ENCODE results near the gene MDN1.
A peak's percentile ranks its signal among the peaks of the same experiment; 100 is the strongest.

The MDN1 gene, protein sequence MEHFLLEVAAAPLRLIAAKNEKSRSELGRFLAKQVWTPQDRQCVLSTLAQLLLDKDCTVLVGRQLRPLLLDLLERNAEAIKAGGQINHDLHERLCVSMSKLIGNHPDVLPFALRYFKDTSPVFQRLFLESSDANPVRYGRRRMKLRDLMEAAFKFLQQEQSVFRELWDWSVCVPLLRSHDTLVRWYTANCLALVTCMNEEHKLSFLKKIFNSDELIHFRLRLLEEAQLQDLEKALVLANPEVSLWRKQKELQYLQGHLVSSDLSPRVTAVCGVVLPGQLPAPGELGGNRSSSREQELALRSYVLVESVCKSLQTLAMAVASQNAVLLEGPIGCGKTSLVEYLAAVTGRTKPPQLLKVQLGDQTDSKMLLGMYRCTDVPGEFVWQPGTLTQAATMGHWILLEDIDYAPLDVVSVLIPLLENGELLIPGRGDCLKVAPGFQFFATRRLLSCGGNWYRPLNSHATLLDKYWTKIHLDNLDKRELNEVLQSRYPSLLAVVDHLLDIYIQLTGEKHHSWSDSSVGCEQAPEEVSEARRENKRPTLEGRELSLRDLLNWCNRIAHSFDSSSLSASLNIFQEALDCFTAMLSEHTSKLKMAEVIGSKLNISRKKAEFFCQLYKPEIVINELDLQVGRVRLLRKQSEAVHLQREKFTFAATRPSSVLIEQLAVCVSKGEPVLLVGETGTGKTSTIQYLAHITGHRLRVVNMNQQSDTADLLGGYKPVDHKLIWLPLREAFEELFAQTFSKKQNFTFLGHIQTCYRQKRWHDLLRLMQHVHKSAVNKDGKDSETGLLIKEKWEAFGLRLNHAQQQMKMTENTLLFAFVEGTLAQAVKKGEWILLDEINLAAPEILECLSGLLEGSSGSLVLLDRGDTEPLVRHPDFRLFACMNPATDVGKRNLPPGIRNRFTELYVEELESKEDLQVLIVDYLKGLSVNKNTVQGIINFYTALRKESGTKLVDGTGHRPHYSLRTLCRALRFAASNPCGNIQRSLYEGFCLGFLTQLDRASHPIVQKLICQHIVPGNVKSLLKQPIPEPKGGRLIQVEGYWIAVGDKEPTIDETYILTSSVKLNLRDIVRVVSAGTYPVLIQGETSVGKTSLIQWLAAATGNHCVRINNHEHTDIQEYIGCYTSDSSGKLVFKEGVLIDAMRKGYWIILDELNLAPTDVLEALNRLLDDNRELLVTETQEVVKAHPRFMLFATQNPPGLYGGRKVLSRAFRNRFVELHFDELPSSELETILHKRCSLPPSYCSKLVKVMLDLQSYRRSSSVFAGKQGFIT (N-terminal part only)

DNA sequence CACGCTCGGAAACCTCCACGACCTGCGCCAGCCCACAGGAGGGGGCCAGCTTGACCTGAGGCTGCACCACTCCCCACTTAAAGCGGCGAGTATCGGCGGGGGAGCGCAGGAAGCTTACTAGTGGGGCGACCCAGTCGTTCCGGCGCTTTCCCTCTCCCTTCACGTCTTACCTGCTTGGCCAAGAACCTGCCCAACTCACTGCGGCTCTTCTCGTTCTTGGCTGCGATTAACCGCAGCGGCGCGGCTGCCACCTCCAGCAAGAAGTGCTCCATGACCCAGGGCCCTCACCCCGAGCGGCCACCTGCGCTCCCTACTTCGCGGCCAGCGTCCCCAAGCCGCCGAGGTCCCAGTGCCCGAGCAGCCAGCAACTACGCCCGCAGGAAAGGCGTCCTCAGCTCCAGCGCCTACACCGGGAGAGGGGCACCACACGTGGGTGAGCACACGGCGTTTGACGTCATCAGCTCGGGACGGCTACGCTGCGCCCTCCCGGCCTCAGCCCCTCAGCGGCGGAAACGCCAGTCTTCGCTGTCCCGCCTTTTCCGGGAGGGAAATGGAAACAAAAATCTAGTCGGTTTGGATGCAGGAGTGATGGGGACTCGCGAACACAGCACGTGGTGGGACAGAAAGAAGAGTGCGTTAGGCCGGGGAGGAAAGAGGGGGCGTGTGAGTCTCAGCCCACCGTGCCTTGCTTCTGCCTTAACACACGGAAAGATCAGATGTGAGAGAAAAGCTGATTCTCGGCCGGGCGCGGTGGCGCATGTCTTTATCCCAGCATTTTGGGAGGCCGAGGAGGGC lies at the start of gene MDN1:
TSS of gene MDN1 (minus strand) at position 459 of the 795 bp plus-strand sequence. CDS start at position 272, 187 bp downstream.
- DNase-seq (ENCODE audit: low read depth) = peak; percentile 95
- TF ChIP-seq, protein P1, sequence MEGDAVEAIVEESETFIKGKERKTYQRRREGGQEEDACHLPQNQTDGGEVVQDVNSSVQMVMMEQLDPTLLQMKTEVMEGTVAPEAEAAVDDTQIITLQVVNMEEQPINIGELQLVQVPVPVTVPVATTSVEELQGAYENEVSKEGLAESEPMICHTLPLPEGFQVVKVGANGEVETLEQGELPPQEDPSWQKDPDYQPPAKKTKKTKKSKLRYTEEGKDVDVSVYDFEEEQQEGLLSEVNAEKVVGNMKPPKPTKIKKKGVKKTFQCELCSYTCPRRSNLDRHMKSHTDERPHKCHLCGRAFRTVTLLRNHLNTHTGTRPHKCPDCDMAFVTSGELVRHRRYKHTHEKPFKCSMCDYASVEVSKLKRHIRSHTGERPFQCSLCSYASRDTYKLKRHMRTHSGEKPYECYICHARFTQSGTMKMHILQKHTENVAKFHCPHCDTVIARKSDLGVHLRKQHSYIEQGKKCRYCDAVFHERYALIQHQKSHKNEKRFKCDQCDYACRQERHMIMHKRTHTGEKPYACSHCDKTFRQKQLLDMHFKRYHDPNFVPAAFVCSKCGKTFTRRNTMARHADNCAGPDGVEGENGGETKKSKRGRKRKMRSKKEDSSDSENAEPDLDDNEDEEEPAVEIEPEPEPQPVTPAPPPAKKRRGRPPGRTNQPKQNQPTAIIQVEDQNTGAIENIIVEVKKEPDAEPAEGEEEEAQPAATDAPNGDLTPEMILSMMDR (conservative IDR thresholded peaks at IDR 0.05; ENCODE audit: control insufficient read depth, insufficient read depth, low read depth, low read length) = no peak
- H3K4me3 ChIP-seq (ENCODE audit: control insufficient read depth, low read depth, low read length) = peak within 1 kb of the TSS; percentile 97

DNA sequence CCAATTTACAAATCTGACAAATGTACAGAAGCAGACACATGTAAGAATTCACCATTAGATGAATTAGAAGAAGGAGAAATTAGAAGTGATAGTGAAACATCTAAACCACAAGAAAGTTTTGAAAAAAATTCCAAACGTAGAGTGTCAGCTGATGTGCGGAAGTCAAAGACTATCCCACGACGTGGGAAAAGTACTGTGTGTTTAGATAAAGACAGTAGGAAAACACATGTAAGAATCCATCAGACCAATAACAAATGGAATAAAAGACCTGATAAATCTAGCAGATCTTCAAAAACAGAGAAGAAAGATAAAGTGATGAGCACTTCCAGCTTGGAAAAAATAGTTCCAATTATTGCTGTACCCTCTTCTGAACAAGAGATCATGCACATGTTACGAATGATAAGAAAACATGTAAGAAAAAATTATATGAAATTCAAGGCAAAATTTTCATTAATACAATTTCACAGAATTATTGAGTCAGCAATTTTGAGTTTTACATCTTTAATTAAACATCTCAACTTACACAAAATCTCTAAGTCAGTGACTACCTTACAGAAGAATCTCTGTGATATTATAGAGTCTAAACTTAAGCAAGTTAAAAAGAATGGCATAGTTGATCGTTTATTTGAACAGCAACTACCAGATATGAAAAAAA lies 46.6 kb upstream of the MDN1 start:
- H3K4me3 ChIP-seq (ENCODE audit: control insufficient read depth, low read depth, low read length) = no peak overlapping the region
- TF ChIP-seq, protein P1 (conservative IDR thresholded peaks at IDR 0.05; ENCODE audit: control insufficient read depth, insufficient read depth, low read depth, low read length) = no peak
- no peak for DNase-seq (ENCODE audit: low read depth)

DNA sequence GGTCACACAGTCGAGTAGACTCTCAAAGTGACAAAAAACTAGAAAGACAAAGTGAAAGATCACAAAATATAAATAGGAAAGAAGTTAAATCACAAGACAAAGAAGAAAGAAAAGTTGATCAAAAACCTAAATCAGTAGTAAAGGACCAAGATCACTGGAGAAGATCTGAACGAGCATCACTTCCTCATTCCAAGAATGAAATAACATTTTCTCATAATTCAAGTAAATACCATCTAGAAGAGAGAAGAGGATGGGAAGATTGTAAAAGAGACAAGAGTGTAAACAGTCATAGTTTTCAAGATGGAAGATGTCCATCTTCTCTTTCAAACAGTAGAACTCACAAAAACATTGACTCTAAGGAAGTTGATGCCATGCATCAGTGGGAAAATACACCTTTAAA lies 43.1 kb upstream of the MDN1 start:
- TF ChIP-seq, protein P1 (conservative IDR thresholded peaks at IDR 0.05; ENCODE audit: control insufficient read depth, insufficient read depth, low read depth, low read length) = no peak
- no peak for DNase-seq (ENCODE audit: low read depth)
- no peak overlapping the region for H3K4me3 ChIP-seq (ENCODE audit: control insufficient read depth, low read depth, low read length)

DNA sequence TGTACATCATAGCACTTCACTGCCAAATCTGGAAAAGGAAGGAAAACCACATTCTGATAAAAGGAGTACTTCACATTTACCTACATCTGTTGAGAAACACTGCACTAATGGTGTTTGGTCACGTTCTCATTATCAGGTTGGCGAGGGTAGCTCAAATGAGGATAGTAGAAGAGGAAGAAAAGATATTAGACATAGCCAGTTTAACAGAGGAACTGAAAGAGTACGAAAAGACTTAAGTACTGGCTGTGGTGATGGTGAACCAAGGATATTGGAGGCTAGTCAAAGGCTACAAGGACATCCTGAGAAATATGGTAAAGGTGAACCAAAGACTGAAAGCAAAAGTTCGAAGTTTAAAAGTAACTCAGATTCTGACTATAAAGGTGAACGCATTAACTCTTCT lies 42.7 kb upstream of the MDN1 start:
- TF ChIP-seq, protein P1 (conservative IDR thresholded peaks at IDR 0.05; ENCODE audit: control insufficient read depth, insufficient read depth, low read depth, low read length) = no peak

DNA sequence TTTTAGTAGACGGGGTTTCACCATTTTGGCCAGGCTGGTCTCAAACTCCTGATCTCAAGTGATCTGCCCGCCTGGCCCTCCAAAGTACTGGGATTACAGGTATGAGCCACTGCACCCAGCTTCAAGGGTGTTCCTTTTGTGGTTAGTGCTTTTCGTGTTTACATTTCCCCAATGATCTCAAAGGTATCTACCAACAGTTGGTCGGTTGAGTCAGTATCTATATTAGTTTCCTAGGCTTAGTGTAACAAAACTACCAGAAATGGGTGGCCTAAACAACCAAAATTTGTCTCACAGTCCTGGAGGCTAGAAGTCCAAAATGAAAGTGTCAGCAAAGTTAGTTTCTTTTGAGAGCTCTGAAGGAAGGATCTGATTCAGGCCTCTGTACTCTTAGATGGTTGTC lies 40.1 kb upstream of the MDN1 start:
- H3K4me3 ChIP-seq (ENCODE audit: control insufficient read depth, low read depth, low read length) = no peak overlapping the region
- TF ChIP-seq, protein P1 (conservative IDR thresholded peaks at IDR 0.05; ENCODE audit: control insufficient read depth, insufficient read depth, low read depth, low read length) = no peak
- no peak for DNase-seq (ENCODE audit: low read depth)

More for the DNA sequence above, 42.7 kb upstream of the MDN1 start:
- no peak overlapping the region for H3K4me3 ChIP-seq (ENCODE audit: control insufficient read depth, low read depth, low read length)
- DNase-seq (ENCODE audit: low read depth) = no peak
